Measurements from ENCODE around the gene DHRS7. TPM values are rescaled to one million over a fixed set of nuclear protein-coding genes. Genes with fewer than 3 reads are reported as not detected.
A peak's percentile ranks its signal among the peaks of the same experiment; 100 is the strongest.

Gene DHRS7
- polyA plus RNA-seq, 1 experiment = 38.0 TPM

DNA sequence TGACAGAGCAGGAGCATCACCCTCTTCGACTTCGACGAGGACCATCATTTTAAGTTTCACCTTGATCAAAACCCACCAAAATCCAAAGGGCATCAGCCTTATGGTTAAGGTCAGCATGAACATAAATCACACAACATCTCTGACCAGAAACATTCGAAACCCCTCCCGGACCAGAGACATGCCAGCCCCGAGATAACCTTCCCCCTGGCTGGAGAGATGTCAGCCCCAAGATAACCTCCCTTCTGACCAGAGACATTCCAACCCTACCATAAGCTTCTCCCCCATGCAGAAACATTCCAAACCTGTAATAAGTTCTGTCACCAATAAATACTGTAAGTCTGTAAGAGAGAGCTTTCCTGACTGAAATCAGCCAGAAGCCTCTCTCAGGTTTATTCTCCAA lies 67.2 kb downstream of the DHRS7 start:
- TF ChIP-seq, protein P1, sequence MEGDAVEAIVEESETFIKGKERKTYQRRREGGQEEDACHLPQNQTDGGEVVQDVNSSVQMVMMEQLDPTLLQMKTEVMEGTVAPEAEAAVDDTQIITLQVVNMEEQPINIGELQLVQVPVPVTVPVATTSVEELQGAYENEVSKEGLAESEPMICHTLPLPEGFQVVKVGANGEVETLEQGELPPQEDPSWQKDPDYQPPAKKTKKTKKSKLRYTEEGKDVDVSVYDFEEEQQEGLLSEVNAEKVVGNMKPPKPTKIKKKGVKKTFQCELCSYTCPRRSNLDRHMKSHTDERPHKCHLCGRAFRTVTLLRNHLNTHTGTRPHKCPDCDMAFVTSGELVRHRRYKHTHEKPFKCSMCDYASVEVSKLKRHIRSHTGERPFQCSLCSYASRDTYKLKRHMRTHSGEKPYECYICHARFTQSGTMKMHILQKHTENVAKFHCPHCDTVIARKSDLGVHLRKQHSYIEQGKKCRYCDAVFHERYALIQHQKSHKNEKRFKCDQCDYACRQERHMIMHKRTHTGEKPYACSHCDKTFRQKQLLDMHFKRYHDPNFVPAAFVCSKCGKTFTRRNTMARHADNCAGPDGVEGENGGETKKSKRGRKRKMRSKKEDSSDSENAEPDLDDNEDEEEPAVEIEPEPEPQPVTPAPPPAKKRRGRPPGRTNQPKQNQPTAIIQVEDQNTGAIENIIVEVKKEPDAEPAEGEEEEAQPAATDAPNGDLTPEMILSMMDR (IDR thresholded peaks at IDR 0.05; ENCODE audit: insufficient read depth, low read depth, low read length) = no peak

DNA sequence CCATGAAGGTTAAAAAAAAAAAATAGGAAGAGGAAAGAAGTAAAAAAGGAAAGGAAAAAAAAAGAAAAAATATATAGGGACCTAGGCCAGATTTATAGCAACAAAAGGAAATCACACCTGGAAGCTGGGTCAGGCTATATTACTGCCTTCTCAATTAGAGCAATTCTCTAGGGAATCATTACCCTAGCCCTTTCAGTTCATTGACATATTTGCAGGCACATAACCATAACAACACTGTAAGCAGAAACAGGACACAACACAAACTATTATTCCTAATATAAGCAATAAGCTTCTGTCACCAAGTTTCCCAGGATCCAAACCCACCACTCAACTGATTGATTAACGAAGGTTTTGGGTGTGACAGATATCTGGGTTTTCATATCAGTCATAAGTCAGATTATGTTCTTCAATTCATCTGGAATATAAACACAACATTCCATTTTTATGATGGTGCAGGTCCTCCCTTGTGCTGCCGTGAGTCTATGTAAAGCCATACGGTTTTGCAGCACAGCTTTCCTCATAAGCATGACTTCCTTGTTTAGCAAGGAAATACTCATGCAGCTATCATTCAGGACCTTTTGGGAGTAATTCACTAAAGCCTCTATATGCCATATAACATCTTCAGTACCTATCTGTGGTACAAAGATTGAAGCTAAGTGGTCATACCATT lies 69.3 kb downstream of the DHRS7 start:
- ChIA-PET CTCF (interaction anchor here (0.8 to 0.9 kb wide), 2 partner anchors 30 to 41 kb away, joined by 3 read pairs; no protein-coding TSS in a partner anchor), POLR2A (no interaction called here)
- H3K27me3 ChIP-seq (ENCODE audit: control insufficient read depth, insufficient read depth, low read length) = no peaks in the 10 kb centered on the region
- DNase-seq (ENCODE audit: low read depth) = no peak
- TF ChIP-seq, protein P1 (IDR thresholded peaks at IDR 0.05; ENCODE audit: insufficient read depth, low read depth, low read length) = no peak
- peaks cover 1% of the 10 kb centered on the region; the same call in 1 of the 2 replicates for H3K36me3 ChIP-seq (ENCODE audit: control insufficient read depth, insufficient read depth, low read length)
- H3K4me3 ChIP-seq (ENCODE audit: low read depth, low read length) = no peak overlapping the region

More for the DNA sequence above, 67.2 kb downstream of the DHRS7 start:
- DNase-seq (ENCODE audit: low read depth) = no peak
- POLR2A ChIA-PET = no interaction called here
- Histone ChIP-seq H3K27me3 (ENCODE audit: control insufficient read depth, insufficient read depth, low read length) (no peaks in the 10 kb centered on the region), H3K36me3 (ENCODE audit: control insufficient read depth, insufficient read depth, low read length) (peaks cover 1% of the 10 kb centered on the region; the same call in 1 of the 2 replicates), H3K4me3 (ENCODE audit: low read depth, low read length) (no peak overlapping the region)
- CTCF ChIA-PET = no interaction called here

DNA sequence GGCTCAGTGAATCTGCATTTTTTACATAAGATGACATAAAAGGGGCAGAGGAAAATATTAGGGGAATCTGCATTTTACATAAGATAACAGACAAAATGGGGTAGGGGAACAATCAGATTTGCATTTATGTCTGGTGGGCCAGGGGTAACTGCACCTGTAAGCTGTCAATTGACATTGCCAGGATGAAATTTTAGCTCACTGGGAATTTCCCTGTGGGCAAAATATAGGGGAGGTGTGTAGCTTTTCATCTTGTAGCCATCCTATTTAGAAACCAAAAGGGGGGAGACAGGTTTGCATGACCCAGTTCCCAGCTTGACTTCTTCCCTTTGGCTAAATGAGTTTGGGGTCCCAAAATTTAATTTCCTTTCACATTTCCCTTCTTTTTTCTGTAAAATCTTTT lies 70.0 kb downstream of the DHRS7 start:
- POLR2A ChIA-PET = no interaction called here
- CTCF ChIA-PET = no interaction called here

DNA sequence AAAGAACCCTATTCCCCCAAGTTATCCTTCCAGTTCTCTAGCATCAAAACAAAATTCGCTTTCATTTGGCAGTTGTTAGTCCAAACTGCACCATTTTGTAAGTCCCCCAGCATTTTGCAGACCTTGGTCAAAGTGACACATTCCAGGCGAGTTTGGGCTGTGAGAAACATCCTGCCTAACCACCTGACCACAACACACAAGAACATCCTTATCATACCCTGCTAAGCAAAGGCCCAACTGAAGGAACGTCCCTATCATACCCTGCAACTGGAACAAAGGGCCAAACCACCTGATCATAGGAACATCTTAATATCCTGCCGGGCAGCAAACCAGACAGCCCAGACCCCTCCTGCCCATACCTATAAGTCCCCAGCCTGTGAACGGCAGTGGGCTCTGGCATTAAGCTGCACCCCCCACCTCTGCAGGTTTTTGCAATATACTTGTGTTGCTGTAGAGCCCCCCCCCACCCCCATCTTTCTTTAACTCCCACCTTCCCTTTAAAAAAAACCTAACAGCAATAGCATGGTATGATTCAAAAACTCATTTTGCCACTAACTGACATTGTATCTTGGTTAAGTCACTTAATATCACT lies 70.8 kb downstream of the DHRS7 start:
- CTCF ChIA-PET = no interaction called here
- TF ChIP-seq, protein P1 (IDR thresholded peaks at IDR 0.05; ENCODE audit: insufficient read depth, low read depth, low read length) = no peak
- Histone ChIP-seq H3K27me3 (ENCODE audit: control insufficient read depth, insufficient read depth, low read length) (no peaks in the 10 kb centered on the region), H3K4me3 (ENCODE audit: low read depth, low read length) (0 out of 2 replicates have a peak overlapping the region, but pooled peaks have one; percentile 0), H3K36me3 (ENCODE audit: control insufficient read depth, insufficient read depth, low read length) (peaks cover 1% of the 10 kb centered on the region; the same call in 1 of the 2 replicates)
- no peak for DNase-seq (ENCODE audit: low read depth)
- POLR2A ChIA-PET = no interaction called here

More for the DNA sequence above, 70.0 kb downstream of the DHRS7 start:
- H3K4me3 ChIP-seq (ENCODE audit: low read depth, low read length) = no peak overlapping the region
- TF ChIP-seq, protein P1 (IDR thresholded peaks at IDR 0.05; ENCODE audit: insufficient read depth, low read depth, low read length) = no peak
- H3K36me3 ChIP-seq (ENCODE audit: control insufficient read depth, insufficient read depth, low read length) = peaks cover 1% of the 10 kb centered on the region; the same call in 1 of the 2 replicates
- no peaks in the 10 kb centered on the region for H3K27me3 ChIP-seq (ENCODE audit: control insufficient read depth, insufficient read depth, low read length)
- no peak for DNase-seq (ENCODE audit: low read depth)

Other genes with a start within 250 kb of the DHRS7 start
- not detected in 2 replicates for gene LRRC9, start 245.3 kb downstream of the DHRS7 start, polyA plus RNA-seq (2011; rRNA removed)
- 22.0 and 36.3 TPM in 2 replicates for gene PCNX4, start 73.5 kb downstream of the DHRS7 start, polyA plus RNA-seq (2011; rRNA removed)
- 18.5 and 33.6 TPM in 2 replicates for gene PPM1A, start 83.8 kb upstream of the DHRS7 start, polyA plus RNA-seq (2011; rRNA removed)

Data from BJ (cell line).